AG04449 (cell line): Measurements from ENCODE around the gene MPP2.
"Not testable (repeated sequence)": the region's sequence is repeated elsewhere in the genome, so short reads cannot be mapped to it uniquely, and the experiment has no call there.

Experiments used
- CTCF ChIA-PET: fragments of 350-600 bp; formaldehyde crosslinking; extraction: SDS; loops from one replicate; lab custom pipeline; 2021; ENCODE audit warnings: antibody characterized with exemption; lab: Yijun Ruan, JAX
- POLR2A ChIA-PET: fragments of 400-600, 350-600 bp; formaldehyde crosslinking; extraction: SDS; loops from one replicate; lab custom pipeline; 2020; ENCODE audit warnings: antibody characterized with exemption, inconsistent platforms; lab: Yijun Ruan, JAX
- DNase-seq: peaks from one replicate; pipeline ENCODE4 v3.0.0-alpha.2; 2010; ENCODE audit warnings: low read depth, low spot score
- H3K4me3 ChIP-seq: 2 replicates; pipeline ENCODE4 v1.5.1; 2011; ENCODE audit warnings: low read depth, mild to moderate bottlenecking, control low read depth, low read length
- TF ChIP-seq, protein P1 (sequence below): IDR thresholded peaks from one replicate; pipeline ENCODE4 v1.5.1; 2011; ENCODE audit warnings: mild to moderate bottlenecking, moderate library complexity, low read length, control low read depth, inconsistent platforms; ENCODE audit not compliant: insufficient read depth; ENCODE audit errors: missing control alignments

MPP2 gene

DNA sequence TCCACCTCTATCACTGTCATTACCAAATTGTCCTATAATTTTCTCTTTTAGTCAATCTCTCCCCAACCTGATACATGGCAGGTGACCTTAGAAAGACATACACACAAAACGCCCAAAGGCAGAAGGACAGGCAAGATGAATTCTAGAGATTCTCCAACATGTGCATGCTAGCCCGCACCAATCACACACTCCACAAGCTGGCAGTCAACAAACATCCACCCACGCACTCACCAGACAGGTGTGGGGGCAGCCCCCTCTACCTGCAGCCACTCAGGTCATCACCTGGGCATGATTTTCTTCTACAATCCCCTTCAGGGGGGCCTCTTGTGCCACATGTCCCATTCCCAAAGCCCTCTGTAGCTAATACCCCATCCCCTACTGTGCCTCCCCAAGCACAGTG is 9.5 kb downstream of the MPP2 start:
- no peak for DNase-seq
- ChIA-PET CTCF (interaction anchor here (1.0 to 9.5 kb wide), 4 partner anchors 10 to 51 kb away, joined by 3 to 99 read pairs (median 8); partner anchors contain the start of genes CD300LG and MPP2), POLR2A (no interaction called here)
- TF ChIP-seq, protein P1, sequence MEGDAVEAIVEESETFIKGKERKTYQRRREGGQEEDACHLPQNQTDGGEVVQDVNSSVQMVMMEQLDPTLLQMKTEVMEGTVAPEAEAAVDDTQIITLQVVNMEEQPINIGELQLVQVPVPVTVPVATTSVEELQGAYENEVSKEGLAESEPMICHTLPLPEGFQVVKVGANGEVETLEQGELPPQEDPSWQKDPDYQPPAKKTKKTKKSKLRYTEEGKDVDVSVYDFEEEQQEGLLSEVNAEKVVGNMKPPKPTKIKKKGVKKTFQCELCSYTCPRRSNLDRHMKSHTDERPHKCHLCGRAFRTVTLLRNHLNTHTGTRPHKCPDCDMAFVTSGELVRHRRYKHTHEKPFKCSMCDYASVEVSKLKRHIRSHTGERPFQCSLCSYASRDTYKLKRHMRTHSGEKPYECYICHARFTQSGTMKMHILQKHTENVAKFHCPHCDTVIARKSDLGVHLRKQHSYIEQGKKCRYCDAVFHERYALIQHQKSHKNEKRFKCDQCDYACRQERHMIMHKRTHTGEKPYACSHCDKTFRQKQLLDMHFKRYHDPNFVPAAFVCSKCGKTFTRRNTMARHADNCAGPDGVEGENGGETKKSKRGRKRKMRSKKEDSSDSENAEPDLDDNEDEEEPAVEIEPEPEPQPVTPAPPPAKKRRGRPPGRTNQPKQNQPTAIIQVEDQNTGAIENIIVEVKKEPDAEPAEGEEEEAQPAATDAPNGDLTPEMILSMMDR: no peak
- no peak overlapping the region for H3K4me3 ChIP-seq

DNA sequence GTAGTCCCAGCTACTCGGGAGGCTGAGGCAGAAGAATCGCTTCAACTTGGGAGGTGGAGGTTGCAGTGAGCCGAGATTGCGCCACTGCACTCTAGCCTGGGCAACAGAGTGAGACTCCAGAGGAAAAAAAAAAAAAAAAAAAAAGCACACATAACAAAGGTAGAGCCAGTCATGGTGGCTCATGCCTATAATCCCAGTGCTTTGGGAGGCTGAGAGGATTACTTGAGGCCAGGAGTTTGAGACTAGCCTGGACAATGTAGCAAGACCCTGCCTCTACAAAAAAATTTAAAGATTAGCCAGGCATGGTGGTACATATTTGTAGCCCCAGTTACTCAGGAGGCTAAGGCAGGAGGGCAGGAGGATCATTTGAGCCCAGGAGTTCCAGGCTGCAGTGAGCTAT is 12.8 kb downstream of the MPP2 start:
- CTCF ChIA-PET: interaction anchor here (0.9 to 9.5 kb wide), 2 partner anchors 13 to 16 kb away, joined by 4 to 99 read pairs; partner anchors contain the start of gene MPP2
- H3K4me3 ChIP-seq, DNase-seq, POLR2A ChIA-PET: not testable (repeated sequence)

DNA sequence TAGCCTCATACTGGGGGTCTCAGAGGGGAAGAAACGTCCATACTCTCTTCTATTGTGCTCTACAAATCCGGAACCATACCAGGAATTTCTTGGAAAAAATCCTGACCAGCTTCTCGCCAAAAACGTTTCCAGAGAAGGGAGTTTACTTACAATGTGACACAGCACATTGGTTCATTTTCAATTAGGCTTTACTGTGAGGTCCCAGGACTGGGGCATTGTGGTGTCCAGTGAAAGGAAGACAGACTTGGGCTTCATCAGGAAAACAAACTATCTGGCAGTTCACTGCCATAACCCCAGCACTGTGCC is 14.7 kb downstream of the MPP2 start:
- ChIA-PET CTCF (interaction anchor here (1.6 to 8.3 kb wide), 4 partner anchors 13 to 46 kb away, joined by 5 to 121 read pairs (median 8); partner anchors contain the start of genes CD300LG and MPP2), POLR2A (no interaction called here)
- DNase-seq: no peak
- H3K4me3 ChIP-seq: no peak overlapping the region
- TF ChIP-seq, protein P1: no peak

DNA sequence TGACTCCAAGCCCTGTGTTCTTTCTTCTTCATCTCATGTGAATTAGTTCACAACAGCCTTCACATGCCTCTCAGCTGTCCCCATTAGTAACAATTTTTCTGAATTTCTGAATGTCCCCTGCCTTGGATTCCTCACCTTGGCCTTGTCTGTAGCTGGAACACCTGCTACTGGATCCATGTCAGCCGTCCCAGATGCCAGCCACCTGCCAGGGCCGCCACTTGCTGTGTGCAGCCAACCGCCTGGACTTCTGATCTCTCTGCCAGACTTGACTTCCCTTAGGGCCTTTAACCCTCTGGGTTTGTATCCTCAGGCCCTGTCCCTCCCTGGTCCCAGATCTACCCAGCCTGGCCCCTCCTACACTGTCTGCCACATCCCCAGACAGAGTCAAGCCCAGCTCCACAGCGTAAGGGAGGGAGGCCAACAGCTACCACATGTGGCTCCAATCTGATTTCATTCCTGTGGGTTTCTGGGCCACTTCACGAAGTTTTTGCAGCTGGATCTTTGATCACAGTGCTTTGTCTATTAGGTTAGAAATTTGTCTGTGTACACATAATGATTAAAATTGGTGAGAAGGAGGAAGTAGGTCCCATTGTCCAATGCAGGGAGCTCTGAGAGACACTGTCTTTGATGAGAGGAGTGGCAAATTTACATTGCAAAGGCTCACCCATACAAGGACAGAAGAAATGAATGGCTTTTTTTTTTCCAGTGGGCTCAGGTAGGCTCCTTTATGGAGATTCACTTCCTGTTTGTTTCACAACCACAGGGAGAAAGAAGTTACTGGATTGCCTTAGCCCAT is 15.3 kb downstream of the MPP2 start:
- POLR2A ChIA-PET: no interaction called here
- no peak overlapping the region for H3K4me3 ChIP-seq
- CTCF ChIA-PET: interaction anchor here (1.0 to 8.3 kb wide), 5 partner anchors 12 to 46 kb away, joined by 5 to 121 read pairs (median 6); partner anchors contain the start of genes CD300LG and MPP2
- DNase-seq: no peak
- TF ChIP-seq, protein P1: no peak

DNA sequence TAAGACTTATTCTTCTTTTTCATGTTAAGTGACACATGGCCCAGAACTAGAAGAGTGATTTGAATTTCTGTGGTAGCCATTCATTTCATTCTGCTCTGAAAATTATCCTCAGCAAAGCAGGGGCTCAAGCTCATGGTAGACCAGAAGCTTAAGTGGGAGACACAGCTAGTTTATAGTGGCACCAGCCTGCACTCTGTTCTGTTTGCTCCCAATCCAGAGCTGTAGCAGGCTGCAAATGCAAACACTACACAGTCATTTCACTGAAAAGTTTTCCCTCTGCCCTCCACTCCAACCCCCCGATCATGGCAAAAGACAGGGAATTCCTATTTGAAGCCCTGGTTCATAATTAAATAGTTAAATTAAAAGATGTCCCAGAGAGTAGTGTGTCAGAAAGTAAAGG is 17.1 kb downstream of the MPP2 start:
- POLR2A ChIA-PET: interaction anchor here (0.6 kb wide), 1 partner anchor 1041 kb away, joined by 3 read pairs; no protein-coding TSS in a partner anchor

DNA sequence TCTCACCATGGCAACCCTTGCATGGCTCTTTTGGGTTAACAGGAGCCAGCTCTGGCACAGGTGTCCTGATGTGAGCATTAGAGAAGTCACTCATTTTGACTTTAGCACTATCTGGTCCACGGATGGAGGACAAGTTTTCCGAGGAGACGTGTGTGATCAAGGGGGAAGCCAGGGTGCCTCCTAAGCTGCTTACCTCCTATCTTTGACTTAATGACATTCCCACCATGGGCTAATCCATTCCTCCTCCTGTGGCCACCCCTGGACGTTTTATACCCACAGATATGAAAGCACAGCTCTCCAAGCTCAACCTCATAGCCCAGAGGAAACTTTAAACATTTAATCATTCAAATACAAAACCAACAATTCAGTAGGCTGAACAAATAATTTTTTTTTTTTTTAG is 18.8 kb downstream of the MPP2 start:
- H3K4me3 ChIP-seq: no peak overlapping the region
- ChIA-PET CTCF (interaction anchor here (1.0 to 8.3 kb wide), 4 partner anchors 8 to 154 kb away, joined by 3 to 121 read pairs (median 5); no protein-coding TSS in a partner anchor), POLR2A (no interaction called here)
- TF ChIP-seq, protein P1: no peak
- no peak for DNase-seq

More for the DNA sequence above, 17.1 kb downstream of the MPP2 start:
- TF ChIP-seq, protein P1: no peak
- CTCF ChIA-PET: interaction anchor here (0.8 to 8.3 kb wide), 3 partner anchors 10 to 44 kb away, joined by 3 to 121 read pairs (median 9); partner anchors contain the start of genes CD300LG and MPP2
- no peak for DNase-seq
- no peak overlapping the region for H3K4me3 ChIP-seq
